ELF-1 (cell line): ENCODE data around the gene FTH1.
"Not testable (repeated sequence)": the region's sequence is repeated elsewhere in the genome, so short reads cannot be mapped to it uniquely, and the experiment has no call there.

Experiments
- DNase-seq: peaks from one replicate; pipeline ENCODE4 v3.0.0-alpha.2; 2016; ENCODE audit warnings: low read depth, low spot score

The FTH1 gene

GRCh38 chr11:61978703-61979661 is 11.5 kb upstream of the FTH1 start:
- DNase-seq: no peak

- no peak for DNase-seq
These were observed 9.5 kb upstream of the FTH1 start for GRCh38 chr11:61976813-61977475.

- no peak for DNase-seq
These were observed 9.0 kb upstream of the FTH1 start for GRCh38 chr11:61976420-61976800.

- DNase-seq: no peak
These were observed 8.4 kb upstream of the FTH1 start for GRCh38 chr11:61975638-61976419.

- DNase-seq: no peak
These were observed 7.6 kb upstream of the FTH1 start for GRCh38 chr11:61974766-61975631.

- peak; percentile 21 for DNase-seq
These were observed 6.2 kb upstream of the FTH1 start for GRCh38 chr11:61973476-61974162.

- DNase-seq: peak; percentile 47
These were observed 5.4 kb upstream of the FTH1 start for GRCh38 chr11:61972672-61973475.

GRCh38 chr11:61972112-61972671 is 4.8 kb upstream of the FTH1 start:
- no peak for DNase-seq

GRCh38 chr11:61971248-61972111 is 4.0 kb upstream of the FTH1 start:
- DNase-seq: peak; percentile 98

GRCh38 chr11:61969838-61970662 is 2.6 kb upstream of the FTH1 start:
- no peak for DNase-seq

GRCh38 chr11:61969391-61969758 is 1.9 kb upstream of the FTH1 start:
- no peak for DNase-seq

- peak; percentile 42 for DNase-seq
These were observed 1.4 kb upstream of the FTH1 start for GRCh38 chr11:61968758-61969390.

GRCh38 chr11:61967924-61968757 is 707 bp upstream of the FTH1 start:
- peak; percentile 52 for DNase-seq

- DNase-seq: peak; percentile 63
These were observed 709 bp downstream of the FTH1 start for GRCh38 chr11:61966734-61967115.

GRCh38 chr11:61964666-61965271 is 2.7 kb downstream of the FTH1 start:
- DNase-seq: not testable (repeated sequence)
